HepG2 (cell line): Measurements from ENCODE around the gene ZSCAN21. TPM values are rescaled to one million over a fixed set of nuclear protein-coding genes. Genes with fewer than 3 reads are reported as not detected.

ENCODE experiments used
- ARNT2 ChIP-seq: sonication (generic); formaldehyde crosslinking; IDR thresholded peaks from 2 replicates; pipeline ENCODE4 v1.8.0; 2022; ENCODE audit warnings: mild to moderate bottlenecking, low read depth, missing genetic modification reagents, moderate library complexity
- ATF7-NPFF ChIP-seq: sonication (generic); formaldehyde crosslinking; IDR thresholded peaks from 2 replicates; pipeline ENCODE4 v1.8.1; 2023; ENCODE audit warnings: mild to moderate bottlenecking, low read depth, missing genetic modification reagents, moderate library complexity
- CREB1 ChIP-seq, 2 experiments: fragments of 450-650 bp in 1 of 2; IDR thresholded peaks; 2 replicates each; pipeline ENCODE4 v1.6.1; 2016 to 2017; ENCODE audit warnings: control low read depth in 1 of 2, mild to moderate bottlenecking in 1 of 2, missing compliant biosample characterization in 1 of 2, missing genetic modification characterization in 1 of 2
- HOXA3 ChIP-seq: sonication (generic); formaldehyde crosslinking; IDR thresholded peaks from 2 replicates; pipeline ENCODE4 v1.5.0; 2020; ENCODE audit warnings: missing genetic modification reagents
- KDM5A ChIP-seq: fragments of 200-600 bp; sonication (generic); IDR thresholded peaks from 2 replicates; pipeline ENCODE4 v1.7.0; 2018; ENCODE audit warnings: antibody characterized with exemption, mild to moderate bottlenecking, low read length, borderline replicate concordance
- MTF2 ChIP-seq: sonication (generic); formaldehyde crosslinking; IDR thresholded peaks from 2 replicates; pipeline ENCODE4 v1.5.0; 2020; ENCODE audit warnings: missing genetic modification reagents, borderline replicate concordance
- PAF1 ChIP-seq: IDR thresholded peaks from 2 replicates; pipeline ENCODE4 v1.6.1; 2016; ENCODE audit warnings: missing genetic modification reagents, missing compliant biosample characterization
- PPARG ChIP-seq: conservative IDR thresholded peaks from 2 replicates; pipeline ENCODE4 v1.6.1; 2016; ENCODE audit warnings: missing biosample characterization, missing genetic modification reagents
- REXO4 ChIP-seq: sonication (generic); formaldehyde crosslinking; IDR thresholded peaks from 2 replicates; pipeline ENCODE4 v1.8.0; 2022; ENCODE audit warnings: missing genetic modification reagents, mild to moderate bottlenecking, borderline replicate concordance
- SALL2 ChIP-seq: sonication (generic); formaldehyde crosslinking; IDR thresholded peaks from 2 replicates; pipeline ENCODE4 v1.8.1; 2023; ENCODE audit warnings: mild to moderate bottlenecking, missing genetic modification reagents, inconsistent platforms
- SP1 ChIP-seq, 2 experiments: fragments of 450-650 bp in 1 of 2; sonication (generic) in 1 of 2; formaldehyde crosslinking in 1 of 2; IDR thresholded peaks; 2 replicates each; pipeline versions ENCODE4 v1.4.0 to v1.6.1; 2016 to 2020; ENCODE audit warnings: missing genetic modification reagents in 1 of 2
- SRY ChIP-seq: sonication (generic); formaldehyde crosslinking; IDR thresholded peaks from 2 replicates; pipeline ENCODE4 v1.8.0; 2022; ENCODE audit warnings: mild to moderate bottlenecking, missing genetic modification reagents
- TAF15 ChIP-seq: fragments of 200-400 bp; formaldehyde crosslinking; IDR thresholded peaks from one replicate; pipeline ENCODE4 v1.6.1; 2018; ENCODE audit warnings: mild to moderate bottlenecking, low read depth, low read length; ENCODE audit not compliant: poor library complexity, severe bottlenecking
- TEAD2 ChIP-seq: sonication (generic); formaldehyde crosslinking; IDR thresholded peaks from 2 replicates; pipeline ENCODE4 v1.9.0; 2021; ENCODE audit warnings: missing genetic modification reagents
- THAP11 ChIP-seq: IDR thresholded peaks from 2 replicates; pipeline ENCODE4 v1.6.1; 2016; ENCODE audit warnings: missing biosample characterization, missing genetic modification reagents
- ZBTB42 ChIP-seq: sonication (generic); formaldehyde crosslinking; IDR thresholded peaks from 2 replicates; pipeline ENCODE4 v1.5.0; 2020; ENCODE audit warnings: mild to moderate bottlenecking, missing genetic modification reagents
- ZFP82 ChIP-seq: sonication (generic); formaldehyde crosslinking; IDR thresholded peaks from 2 replicates; pipeline ENCODE4 v1.5.1; 2020; ENCODE audit warnings: mild to moderate bottlenecking, missing genetic modification reagents, borderline replicate concordance
- ZNF33A ChIP-seq: sonication (generic); formaldehyde crosslinking; IDR thresholded peaks from 2 replicates; pipeline ENCODE4 v1.5.1; 2020; ENCODE audit warnings: missing genetic modification reagents, mild to moderate bottlenecking, moderate library complexity, borderline replicate concordance
- ZNF747 ChIP-seq: sonication (generic); formaldehyde crosslinking; IDR thresholded peaks from 2 replicates; pipeline ENCODE4 v1.8.1; 2023; ENCODE audit warnings: missing genetic modification reagents, mild to moderate bottlenecking, borderline replicate concordance
- ZNF75D ChIP-seq: sonication (generic); formaldehyde crosslinking; IDR thresholded peaks from 2 replicates; pipeline ENCODE4 v1.8.1; 2023; ENCODE audit warnings: missing genetic modification reagents, mild to moderate bottlenecking, borderline replicate concordance
- ZNF766 ChIP-seq: sonication (generic); formaldehyde crosslinking; IDR thresholded peaks from 2 replicates; pipeline ENCODE4 v1.5.0; 2020; ENCODE audit warnings: missing genetic modification reagents, borderline replicate concordance
- ZNF891 ChIP-seq: sonication (generic); formaldehyde crosslinking; IDR thresholded peaks from 2 replicates; pipeline ENCODE4 v1.5.0; 2020; ENCODE audit warnings: mild to moderate bottlenecking, missing genetic modification reagents
- polyA plus RNA-seq, 8 experiments: library from polyadenylated mRNA; depleted of rRNA in 3 of 8; stranded (reverse) in 7 of 8; unstranded in 1 of 8; fragments of >200 nt; fragmentation: Illumina TruSeq in 4 of 8; extraction: Trizol in 4 of 8; gene quantifications; 2 replicates each; pipeline versions ENCODE4 v1.2.1 to v1.2.3, GENCODE V29; 2011 to 2016; ENCODE audit warnings: low read depth in 4 of 8, missing spikeins in 1 of 8, mixed read lengths in 1 of 8; ENCODE audit not compliant: insufficient read depth in 1 of 8
- total RNA-seq, 5 experiments: library from RNA; depleted of rRNA; stranded (reverse); fragments of >200 nt; fragmentation: Illumina TruSeq; extraction: Trizol; gene quantifications; 2 replicates each; pipeline ENCODE4 v1.2.3, GENCODE V29; 2016; ENCODE audit warnings: low read depth in 1 of 5
- TF ChIP-seq, protein P1 (sequence below): sonication (generic); formaldehyde crosslinking; IDR thresholded peaks from 2 replicates; pipeline ENCODE4 v1.4.0; 2020; ENCODE audit warnings: missing genetic modification reagents, mild to moderate bottlenecking, borderline replicate concordance
- TF ChIP-seq, protein P2 (sequence below), 2 experiments: fragments of 450-650 bp in 1 of 2; sonication (generic) in 1 of 2; formaldehyde crosslinking; IDR thresholded peaks; 2 replicates each; pipeline versions ENCODE4 v1.5.0 to v1.8.0; 2020 to 2022; ENCODE audit warnings: mild to moderate bottlenecking in 1 of 2, missing genetic modification reagents in 1 of 2
- TF ChIP-seq, protein P3 (sequence below): IDR thresholded peaks from 2 replicates; pipeline ENCODE4 v1.6.1; 2016; ENCODE audit warnings: low read depth, control low read depth

The ZSCAN21 gene
- total and polyA plus RNA-seq, 2 of the 13 experiments (the other 11 are each of a cell fraction or from before 2014, with no cell fraction given) = 7.0 to 10.0 TPM

DNA sequence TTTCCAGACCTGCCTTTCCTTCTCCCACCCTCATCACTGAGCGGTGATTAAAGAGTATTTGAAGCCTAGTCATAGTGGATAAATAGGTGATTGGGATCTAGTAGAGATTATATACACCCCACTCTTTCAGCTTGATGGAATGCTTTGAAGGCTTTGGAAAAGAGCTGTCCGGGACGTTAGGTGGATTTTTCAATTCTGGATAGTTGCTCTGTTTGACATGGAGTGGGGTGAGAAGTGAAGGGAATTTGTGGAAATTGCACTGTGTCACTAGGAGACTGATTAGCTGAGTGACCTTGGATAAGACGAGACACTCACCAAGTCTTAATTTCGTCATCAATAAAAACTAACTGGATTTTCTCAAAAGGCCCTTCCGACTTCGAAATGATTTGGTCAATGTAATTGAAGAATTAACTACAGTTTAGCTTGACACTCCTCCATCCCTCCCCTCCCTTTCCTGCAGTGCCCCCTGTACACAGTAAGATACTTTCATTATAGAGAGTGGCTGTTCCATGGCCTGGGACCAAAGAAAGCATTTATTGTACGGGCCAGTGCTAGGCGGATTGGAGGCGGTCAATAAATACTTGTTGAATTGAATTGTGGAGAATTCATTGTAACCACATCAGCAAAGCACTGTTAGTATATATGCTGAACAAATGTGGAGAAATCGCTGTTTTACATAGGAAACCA is 33.2 kb upstream of the ZSCAN21 start (continued):
- TF ChIP-seq CREB1 (IDR thresholded peaks at IDR 0.05) = no peak
- peak; percentile 51 for TF ChIP-seq CREB1 (CRISPR knock-in tag; IDR thresholded peaks at IDR 0.05)
- TF ChIP-seq ZFP82 (CRISPR knock-in tag) = no peak
- no peak for TF ChIP-seq SP1 (IDR thresholded peaks at IDR 0.05)
- no peak for TF ChIP-seq SP1 (CRISPR knock-in tag; IDR thresholded peaks at IDR 0.05)
- no peak for TF ChIP-seq ZNF891 (CRISPR knock-in tag)
- no peak for TF ChIP-seq ATF7-NPFF (CRISPR knock-in tag)
- TF ChIP-seq, protein P1, sequence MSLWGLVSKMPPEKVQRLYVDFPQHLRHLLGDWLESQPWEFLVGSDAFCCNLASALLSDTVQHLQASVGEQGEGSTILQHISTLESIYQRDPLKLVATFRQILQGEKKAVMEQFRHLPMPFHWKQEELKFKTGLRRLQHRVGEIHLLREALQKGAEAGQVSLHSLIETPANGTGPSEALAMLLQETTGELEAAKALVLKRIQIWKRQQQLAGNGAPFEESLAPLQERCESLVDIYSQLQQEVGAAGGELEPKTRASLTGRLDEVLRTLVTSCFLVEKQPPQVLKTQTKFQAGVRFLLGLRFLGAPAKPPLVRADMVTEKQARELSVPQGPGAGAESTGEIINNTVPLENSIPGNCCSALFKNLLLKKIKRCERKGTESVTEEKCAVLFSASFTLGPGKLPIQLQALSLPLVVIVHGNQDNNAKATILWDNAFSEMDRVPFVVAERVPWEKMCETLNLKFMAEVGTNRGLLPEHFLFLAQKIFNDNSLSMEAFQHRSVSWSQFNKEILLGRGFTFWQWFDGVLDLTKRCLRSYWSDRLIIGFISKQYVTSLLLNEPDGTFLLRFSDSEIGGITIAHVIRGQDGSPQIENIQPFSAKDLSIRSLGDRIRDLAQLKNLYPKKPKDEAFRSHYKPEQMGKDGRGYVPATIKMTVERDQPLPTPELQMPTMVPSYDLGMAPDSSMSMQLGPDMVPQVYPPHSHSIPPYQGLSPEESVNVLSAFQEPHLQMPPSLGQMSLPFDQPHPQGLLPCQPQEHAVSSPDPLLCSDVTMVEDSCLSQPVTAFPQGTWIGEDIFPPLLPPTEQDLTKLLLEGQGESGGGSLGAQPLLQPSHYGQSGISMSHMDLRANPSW (CRISPR knock-in tag) = no peak
- TF ChIP-seq REXO4 (CRISPR knock-in tag) = no peak
- no peak for TF ChIP-seq ZBTB42 (CRISPR knock-in tag)
- 0 out of 2 replicates have a peak, but pooled peaks have one; percentile 29 for TF ChIP-seq ZNF747
- peak; percentile 1 for TF ChIP-seq KDM5A
- TF ChIP-seq ZNF33A (CRISPR knock-in tag) = no peak
- TF ChIP-seq ARNT2 (CRISPR knock-in tag) = no peak
- 0 out of 2 replicates have a peak, but pooled peaks have one; percentile 25 for TF ChIP-seq THAP11 (CRISPR knock-in tag)
- peak; percentile 32; the same call in 1 of the 2 replicates for TF ChIP-seq PAF1 (CRISPR knock-in tag)
- no peak for TF ChIP-seq HOXA3 (CRISPR knock-in tag)
- no peak for TF ChIP-seq MTF2 (CRISPR knock-in tag)
- TF ChIP-seq TEAD2 (CRISPR knock-in tag) = no peak
- no peak for TF ChIP-seq TAF15
- TF ChIP-seq, protein P2, sequence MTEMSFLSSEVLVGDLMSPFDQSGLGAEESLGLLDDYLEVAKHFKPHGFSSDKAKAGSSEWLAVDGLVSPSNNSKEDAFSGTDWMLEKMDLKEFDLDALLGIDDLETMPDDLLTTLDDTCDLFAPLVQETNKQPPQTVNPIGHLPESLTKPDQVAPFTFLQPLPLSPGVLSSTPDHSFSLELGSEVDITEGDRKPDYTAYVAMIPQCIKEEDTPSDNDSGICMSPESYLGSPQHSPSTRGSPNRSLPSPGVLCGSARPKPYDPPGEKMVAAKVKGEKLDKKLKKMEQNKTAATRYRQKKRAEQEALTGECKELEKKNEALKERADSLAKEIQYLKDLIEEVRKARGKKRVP (CRISPR knock-in tag; IDR thresholded peaks at IDR 0.05) = no peak
- no peak for TF ChIP-seq ZNF766 (CRISPR knock-in tag)
- TF ChIP-seq SALL2 (CRISPR knock-in tag) = no peak
- TF ChIP-seq, protein P3, sequence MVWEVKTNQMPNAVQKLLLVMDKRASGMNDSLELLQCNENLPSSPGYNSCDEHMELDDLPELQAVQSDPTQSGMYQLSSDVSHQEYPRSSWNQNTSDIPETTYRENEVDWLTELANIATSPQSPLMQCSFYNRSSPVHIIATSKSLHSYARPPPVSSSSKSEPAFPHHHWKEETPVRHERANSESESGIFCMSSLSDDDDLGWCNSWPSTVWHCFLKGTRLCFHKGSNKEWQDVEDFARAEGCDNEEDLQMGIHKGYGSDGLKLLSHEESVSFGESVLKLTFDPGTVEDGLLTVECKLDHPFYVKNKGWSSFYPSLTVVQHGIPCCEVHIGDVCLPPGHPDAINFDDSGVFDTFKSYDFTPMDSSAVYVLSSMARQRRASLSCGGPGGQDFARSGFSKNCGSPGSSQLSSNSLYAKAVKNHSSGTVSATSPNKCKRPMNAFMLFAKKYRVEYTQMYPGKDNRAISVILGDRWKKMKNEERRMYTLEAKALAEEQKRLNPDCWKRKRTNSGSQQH (CRISPR knock-in tag) = no peak
- no peak for TF ChIP-seq SRY (CRISPR knock-in tag)
- TF ChIP-seq ZNF75D (CRISPR knock-in tag) = no peak
- peak; percentile 86 for TF ChIP-seq PPARG (CRISPR knock-in tag)
